Hematopoietic multipotent progenitor cell treated with erythropoietin and hydrocortisone succinate and interleukin-3 and kit ligand, for 8 days (in vitro differentiated cells): Measurements from ENCODE around the gene C2CD5.

Experiments
- DNase-seq: peaks from one replicate; pipeline ENCODE4 v3.0.0-alpha.2; 2015

C2CD5 gene

GRCh38 chr12:22413592-22413991, 130.8 kb downstream of the C2CD5 start:
- DNase-seq = no peak

GRCh38 chr12:22412581-22412980, 131.8 kb downstream of the C2CD5 start:
- DNase-seq = no peak

GRCh38 chr12:22410486-22410885, 133.9 kb downstream of the C2CD5 start:
- DNase-seq = no peak

GRCh38 chr12:22409377-22410164, 134.8 kb downstream of the C2CD5 start:
- DNase-seq = no peak

- DNase-seq = no peak
These were observed 135.5 kb downstream of the C2CD5 start for GRCh38 chr12:22408610-22409376.

- DNase-seq = no peak
These were observed 136.9 kb downstream of the C2CD5 start for GRCh38 chr12:22407397-22407796.

- DNase-seq = no peak
These were observed 137.7 kb downstream of the C2CD5 start for GRCh38 chr12:22406627-22407026.

- DNase-seq = no peak
These were observed 144.7 kb downstream of the C2CD5 start for GRCh38 chr12:22399464-22400180.
